Activated T-helper 1 cell treated with anti-CD3 and anti-CD28 coated beads, Interleukin-12 subunit alpha, Interleukin-12 subunit beta, Interleukin-2, Interleukin-4 antibody, amounts not matched to agents 30 ng/mL and 10 ng/mL and 1 ng/mL, durations not matched to agents 14 hours and 24 hours and 36 hours (primary cell): ENCODE measurements around the gene TP53BP2. TPM values are rescaled to one million over a fixed set of nuclear protein-coding genes. Genes with fewer than 3 reads are reported as not detected.

ENCODE experiments used
- DNase-seq: peaks from one replicate; pipeline ENCODE4 v3.0.0; 2021; ENCODE audit warnings: low spot score
- H3K27ac Mint-ChIP-seq: one replicate; pipeline ENCODE4 v1.8.0; 2021; ENCODE audit warnings: mild to moderate bottlenecking, mixed read lengths
- H3K27me3 Mint-ChIP-seq: one replicate; pipeline ENCODE4 v1.8.0; 2022; ENCODE audit warnings: mild to moderate bottlenecking, moderate library complexity, mixed read lengths; ENCODE audit not compliant: insufficient read depth
- H3K36me3 Mint-ChIP-seq: one replicate; pipeline ENCODE4 v1.8.0; 2021; ENCODE audit warnings: low read depth, mixed read lengths
- H3K4me1 Mint-ChIP-seq: one replicate; pipeline ENCODE4 v1.8.0; 2021; ENCODE audit warnings: low read depth, mixed read lengths
- H3K4me3 Mint-ChIP-seq: one replicate; pipeline ENCODE4 v1.8.0; 2021; ENCODE audit warnings: mild to moderate bottlenecking, moderate library complexity, mixed read lengths
- H3K9me3 Mint-ChIP-seq: one replicate; pipeline ENCODE4 v1.8.0; 2021; ENCODE audit warnings: mixed read lengths
- intact Hi-C: fragments of 100-400 bp; cut with micrococcal nuclease; formaldehyde crosslinking; loops from one replicate; pipeline ENCODE4 v1.15.1; 2024
- total RNA-seq: library from RNA; stranded (reverse); gene quantifications from 2 replicates; pipeline ENCODE4 v1.2.3, GENCODE V29; 2022

Gene TP53BP2
- total RNA-seq, 1 donor from 2014 or later: 40.4 TPM

DNA sequence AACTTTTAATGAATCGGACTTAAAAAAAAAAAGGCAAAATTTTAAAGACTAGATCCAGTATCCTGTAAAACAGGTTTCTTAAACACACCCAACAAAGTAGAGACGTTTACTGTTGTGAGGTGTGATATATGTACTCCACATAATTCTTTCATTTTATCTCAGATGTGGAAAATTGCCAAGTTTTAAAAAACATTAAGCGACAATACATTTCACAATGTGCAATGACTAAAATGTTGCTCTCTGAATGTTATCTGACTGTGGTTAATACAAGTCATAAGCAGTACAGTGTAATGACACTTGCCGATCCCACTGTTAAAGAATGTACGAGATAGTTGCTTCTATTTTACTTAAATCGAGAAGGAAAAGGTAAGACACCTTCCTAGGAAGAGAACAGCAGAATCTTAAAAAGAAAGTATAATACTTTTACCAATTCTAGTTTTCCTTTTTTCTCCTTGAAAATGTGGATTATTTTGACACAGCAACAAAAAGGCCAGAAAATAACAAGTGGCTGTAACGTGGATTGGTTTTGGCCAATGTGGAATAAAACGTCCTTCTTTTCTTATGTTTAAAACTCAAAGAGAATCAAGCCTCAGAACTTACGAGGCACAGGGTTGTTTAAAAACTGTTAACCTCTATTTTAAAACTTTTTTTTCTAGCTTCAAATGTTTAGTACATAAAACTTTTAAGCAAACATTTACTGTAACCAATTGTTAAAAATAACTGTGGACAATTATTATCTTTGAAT is 51.4 kb downstream of the TP53BP2 start:
- DNase-seq: no peak
- H3K9me3 Mint-ChIP-seq: no peaks in the 10 kb centered on the region
- no peak overlapping the region for H3K27ac Mint-ChIP-seq
- no peak overlapping the region for H3K4me3 Mint-ChIP-seq
- peaks cover 26% of the 10 kb centered on the region for H3K36me3 Mint-ChIP-seq
- intact Hi-C loops: no loop called here
- H3K27me3 Mint-ChIP-seq: no peaks in the 10 kb centered on the region
- no peaks in the 10 kb centered on the region for H3K4me1 Mint-ChIP-seq

DNA sequence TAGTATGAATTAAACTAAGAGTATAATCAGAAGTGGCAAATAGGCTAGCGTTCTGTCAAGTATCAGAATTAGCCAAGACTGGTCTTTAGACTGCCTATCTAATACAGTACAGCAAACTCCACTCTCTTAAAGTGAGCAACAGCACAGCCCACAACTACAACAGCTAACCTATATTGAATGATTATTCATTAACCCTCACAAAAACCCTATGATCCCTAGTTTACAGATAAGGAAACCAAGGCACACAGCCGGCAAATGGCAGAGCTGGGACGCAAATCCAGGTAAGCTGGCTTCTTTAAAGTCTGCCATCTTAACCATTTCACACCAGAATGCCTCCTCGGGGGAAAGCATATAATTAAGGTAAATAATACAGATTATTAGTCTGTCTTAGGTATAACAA is 52.0 kb downstream of the TP53BP2 start:
- peaks cover 27% of the 10 kb centered on the region for H3K36me3 Mint-ChIP-seq
- H3K4me3 Mint-ChIP-seq: no peak overlapping the region
- no peaks in the 10 kb centered on the region for H3K9me3 Mint-ChIP-seq
- no peak overlapping the region for H3K27ac Mint-ChIP-seq
- no peak for DNase-seq
- H3K4me1 Mint-ChIP-seq: no peaks in the 10 kb centered on the region
- H3K27me3 Mint-ChIP-seq: no peaks in the 10 kb centered on the region
- intact Hi-C loops: no loop called here

DNA sequence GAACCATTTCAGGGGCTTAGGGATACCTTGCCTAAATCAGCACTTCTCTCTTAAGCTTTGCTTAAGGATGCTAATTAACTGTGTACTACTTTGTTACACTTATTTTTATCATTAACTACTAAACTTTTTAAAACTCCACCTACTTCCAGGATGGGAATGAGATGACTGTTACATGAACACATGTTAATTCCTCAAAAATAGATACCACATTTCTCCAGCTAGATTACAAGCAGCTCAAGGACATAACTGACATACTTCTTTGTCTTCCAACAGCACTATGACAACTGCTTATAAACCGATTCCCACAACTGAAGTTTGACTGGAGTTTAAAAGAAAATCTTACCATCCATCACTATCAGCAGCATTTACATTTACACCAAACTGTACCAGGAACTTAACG is 53.7 kb downstream of the TP53BP2 start:
- H3K27ac Mint-ChIP-seq: no peak overlapping the region
- intact Hi-C loops: no loop called here
- DNase-seq: no peak
- no peaks in the 10 kb centered on the region for H3K27me3 Mint-ChIP-seq
- no peaks in the 10 kb centered on the region for H3K9me3 Mint-ChIP-seq
- no peak overlapping the region for H3K4me3 Mint-ChIP-seq
- no peaks in the 10 kb centered on the region for H3K4me1 Mint-ChIP-seq
- peaks cover 25% of the 10 kb centered on the region for H3K36me3 Mint-ChIP-seq

DNA sequence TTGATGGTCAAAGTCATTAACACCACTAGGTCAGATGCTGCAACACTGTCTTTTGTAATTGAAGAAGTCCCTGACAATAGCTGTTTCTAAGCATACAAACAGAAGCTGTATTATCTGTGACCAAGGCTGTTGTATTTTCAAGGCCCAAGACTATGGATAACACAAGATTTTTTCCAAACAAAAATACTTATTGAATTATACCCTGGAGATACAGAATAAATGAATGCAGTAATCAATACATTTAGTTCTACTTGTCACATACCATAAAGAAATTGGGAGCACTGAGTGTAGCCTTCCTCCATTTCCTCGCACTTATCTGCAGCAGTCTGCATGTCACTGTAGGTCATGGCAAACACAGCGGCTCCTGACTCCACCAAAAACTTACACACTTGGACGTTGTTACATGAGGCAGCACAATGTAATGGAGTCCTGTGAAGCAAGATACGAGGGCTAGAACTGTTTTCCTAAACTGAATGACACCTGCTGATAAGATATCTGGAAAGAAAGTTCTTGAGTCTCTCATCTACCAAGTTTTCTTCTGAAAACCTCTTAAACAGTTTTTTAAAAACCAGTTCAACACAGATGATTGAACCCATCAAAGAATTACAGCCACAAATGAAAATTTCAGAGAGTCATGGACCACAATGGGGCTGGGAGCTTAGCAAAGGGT is 56.9 kb downstream of the TP53BP2 start:
- Mint-ChIP-seq H3K9me3 (no peaks in the 10 kb centered on the region), H3K36me3 (peaks cover 27% of the 10 kb centered on the region), H3K4me1 (no peaks in the 10 kb centered on the region), H3K27me3 (no peaks in the 10 kb centered on the region), H3K27ac (no peak overlapping the region), H3K4me3 (no peak overlapping the region)
- intact Hi-C loops: no loop called here
- DNase-seq: no peak

DNA sequence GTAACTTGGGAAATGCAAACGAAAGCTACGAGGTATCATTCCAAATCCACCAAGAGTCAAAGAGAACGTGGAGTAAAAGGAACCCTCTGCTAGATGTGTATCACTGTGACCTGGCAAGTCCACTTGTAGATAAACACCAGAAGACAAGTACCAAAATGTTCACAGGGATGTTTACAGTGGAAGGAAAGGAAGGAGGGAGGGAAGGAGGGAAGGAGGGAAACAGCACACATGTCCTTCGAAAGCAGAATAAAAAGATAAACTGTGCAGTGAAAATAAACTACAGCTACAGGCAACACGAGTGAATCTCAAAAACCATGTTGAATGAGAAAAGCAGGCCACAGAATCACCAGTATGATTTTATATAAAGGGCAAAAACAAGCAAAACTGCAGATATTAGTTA is 59.9 kb downstream of the TP53BP2 start:
- H3K4me3 Mint-ChIP-seq: no peak overlapping the region
- H3K4me1 Mint-ChIP-seq: peaks cover 4% of the 10 kb centered on the region
- peaks cover 30% of the 10 kb centered on the region for H3K36me3 Mint-ChIP-seq

DNA sequence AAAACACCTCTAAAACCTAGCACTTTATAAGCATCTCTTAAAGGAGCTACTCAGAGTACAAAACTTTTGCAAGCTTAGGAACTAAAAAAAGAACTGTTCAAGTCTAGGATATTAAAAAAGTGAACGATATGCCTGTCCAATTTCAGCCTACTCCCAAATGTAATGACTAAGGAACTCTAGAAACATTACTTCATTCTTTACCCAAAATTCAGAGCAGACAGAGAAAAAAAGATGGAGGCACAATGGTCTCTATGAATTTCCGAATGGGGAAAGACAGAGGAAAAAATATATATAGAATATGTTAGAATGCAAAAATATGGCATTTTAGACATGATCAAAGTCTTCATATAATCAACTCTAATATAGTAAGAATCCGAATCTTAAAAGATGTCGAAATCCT is 61.2 kb downstream of the TP53BP2 start:
- Mint-ChIP-seq H3K9me3 (no peaks in the 10 kb centered on the region), H3K27me3 (no peaks in the 10 kb centered on the region), H3K27ac (no peak overlapping the region), H3K36me3 (peaks cover 31% of the 10 kb centered on the region), H3K4me3 (no peak overlapping the region), H3K4me1 (peaks cover 7% of the 10 kb centered on the region)
- intact Hi-C loops: no loop called here
- DNase-seq: no peak

More for the DNA sequence above, 59.9 kb downstream of the TP53BP2 start:
- DNase-seq: no peak
- Mint-ChIP-seq H3K9me3 (no peaks in the 10 kb centered on the region), H3K27ac (no peak overlapping the region), H3K27me3 (no peaks in the 10 kb centered on the region)
- intact Hi-C loops: no loop called here

DNA sequence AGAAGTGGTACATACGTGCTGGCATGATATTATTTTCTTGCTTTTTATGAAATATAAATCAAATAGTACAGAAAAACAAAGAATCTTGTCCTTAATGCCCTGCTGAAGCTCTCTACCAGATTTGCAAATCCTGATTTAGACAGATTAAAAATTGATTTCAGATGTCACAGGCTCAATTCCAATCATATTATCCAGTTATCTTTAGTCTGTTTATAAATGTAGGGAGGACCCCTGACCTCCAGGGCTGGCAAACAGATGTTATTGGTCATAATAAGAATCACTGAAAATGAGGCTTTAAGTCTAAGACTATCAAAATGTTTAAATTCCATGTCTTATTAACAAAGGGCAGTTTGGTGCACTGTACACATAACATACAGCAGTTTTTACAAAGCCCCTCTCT is 62.1 kb downstream of the TP53BP2 start:
- intact Hi-C loops: no loop called here
- Mint-ChIP-seq H3K27me3 (no peaks in the 10 kb centered on the region), H3K4me3 (no peak overlapping the region), H3K4me1 (peaks cover 7% of the 10 kb centered on the region), H3K27ac (no peak overlapping the region), H3K9me3 (no peaks in the 10 kb centered on the region), H3K36me3 (peaks cover 35% of the 10 kb centered on the region)
- DNase-seq: no peak

DNA sequence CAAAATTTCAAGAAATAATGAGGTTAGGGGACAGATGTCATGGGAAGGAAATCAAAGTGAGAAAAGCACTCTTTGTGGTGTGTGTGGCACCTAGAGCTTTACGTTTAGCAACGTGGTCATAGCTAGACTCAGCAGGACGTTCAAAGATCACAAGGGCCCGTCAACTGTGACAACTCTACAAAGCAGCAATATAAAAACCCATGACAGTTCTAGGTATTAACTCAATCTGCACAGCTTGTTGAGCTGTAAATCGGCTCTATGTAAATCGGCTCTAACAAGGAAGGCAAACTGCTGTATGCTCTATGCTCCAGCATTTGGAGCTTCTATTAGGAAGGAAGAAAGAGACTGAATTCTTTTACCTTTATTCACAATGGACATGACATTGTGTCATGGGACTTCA is 64.8 kb downstream of the TP53BP2 start:
- Mint-ChIP-seq H3K36me3 (peaks cover 45% of the 10 kb centered on the region), H3K27ac (no peak overlapping the region), H3K4me3 (no peak overlapping the region), H3K27me3 (no peaks in the 10 kb centered on the region), H3K4me1 (peaks cover 13% of the 10 kb centered on the region), H3K9me3 (no peaks in the 10 kb centered on the region)
- no peak for DNase-seq
- intact Hi-C loops: no loop called here

DNA sequence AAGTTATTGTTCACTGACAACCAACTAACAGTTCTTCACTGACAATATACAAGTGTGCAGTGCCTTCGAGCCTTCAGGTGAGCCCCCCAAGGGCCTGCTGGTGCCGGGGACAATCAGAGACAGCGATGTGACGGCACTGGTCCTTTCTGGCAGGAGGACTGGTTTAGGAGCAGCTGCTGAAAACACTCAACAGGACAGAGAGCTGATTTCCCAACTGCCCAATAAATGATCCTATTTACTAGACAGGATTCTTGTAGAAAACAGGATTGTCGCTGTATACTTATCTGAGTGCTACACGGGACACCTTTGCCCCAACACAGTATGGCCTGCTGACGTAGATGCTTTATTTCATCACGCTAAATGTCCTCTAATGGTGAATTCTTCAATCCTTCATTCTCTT is 65.4 kb downstream of the TP53BP2 start:
- H3K4me3 Mint-ChIP-seq: no peak overlapping the region
- no peak for DNase-seq
- no peaks in the 10 kb centered on the region for H3K27me3 Mint-ChIP-seq
- no peak overlapping the region for H3K27ac Mint-ChIP-seq
- no peaks in the 10 kb centered on the region for H3K9me3 Mint-ChIP-seq
- intact Hi-C loops: no loop called here
- peaks cover 45% of the 10 kb centered on the region for H3K36me3 Mint-ChIP-seq
- peaks cover 19% of the 10 kb centered on the region for H3K4me1 Mint-ChIP-seq

DNA sequence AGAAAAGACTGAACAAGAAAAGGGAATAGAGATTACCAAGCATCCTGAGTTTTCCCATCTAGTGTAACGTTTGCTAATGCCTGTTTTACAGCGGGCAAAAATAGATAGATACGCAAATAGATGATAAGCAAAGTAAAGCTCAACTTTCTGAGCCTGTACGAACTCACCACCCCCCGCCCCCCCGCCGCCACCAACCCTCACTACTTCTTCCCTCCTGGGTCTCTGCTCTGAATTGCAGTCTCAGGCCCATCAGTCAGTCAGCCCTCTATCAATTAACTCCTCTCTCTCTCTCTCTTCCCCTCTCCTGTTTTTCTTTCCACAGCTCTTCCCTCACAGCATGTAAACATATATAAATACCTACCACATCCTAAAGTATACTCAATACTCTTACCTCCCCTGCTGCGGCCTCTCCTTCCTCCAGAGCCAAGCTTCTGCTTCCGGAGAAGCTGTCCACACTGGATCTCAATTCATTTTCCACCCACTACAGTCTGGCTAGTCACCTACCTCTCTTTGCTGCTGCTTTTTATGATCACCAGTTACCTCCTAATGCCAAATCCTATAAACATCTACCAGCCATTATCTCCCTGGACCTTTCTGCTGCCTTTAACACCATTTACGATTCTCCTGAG is 68.8 kb downstream of the TP53BP2 start:
- H3K4me1 Mint-ChIP-seq: peaks cover 24% of the 10 kb centered on the region
- H3K27ac Mint-ChIP-seq: peak overlapping the region; percentile 54
- no peak overlapping the region for H3K4me3 Mint-ChIP-seq
- H3K36me3 Mint-ChIP-seq: peaks cover 54% of the 10 kb centered on the region
- no peaks in the 10 kb centered on the region for H3K9me3 Mint-ChIP-seq
- DNase-seq: no peak
- intact Hi-C loops: no loop called here
- H3K27me3 Mint-ChIP-seq: no peaks in the 10 kb centered on the region

DNA sequence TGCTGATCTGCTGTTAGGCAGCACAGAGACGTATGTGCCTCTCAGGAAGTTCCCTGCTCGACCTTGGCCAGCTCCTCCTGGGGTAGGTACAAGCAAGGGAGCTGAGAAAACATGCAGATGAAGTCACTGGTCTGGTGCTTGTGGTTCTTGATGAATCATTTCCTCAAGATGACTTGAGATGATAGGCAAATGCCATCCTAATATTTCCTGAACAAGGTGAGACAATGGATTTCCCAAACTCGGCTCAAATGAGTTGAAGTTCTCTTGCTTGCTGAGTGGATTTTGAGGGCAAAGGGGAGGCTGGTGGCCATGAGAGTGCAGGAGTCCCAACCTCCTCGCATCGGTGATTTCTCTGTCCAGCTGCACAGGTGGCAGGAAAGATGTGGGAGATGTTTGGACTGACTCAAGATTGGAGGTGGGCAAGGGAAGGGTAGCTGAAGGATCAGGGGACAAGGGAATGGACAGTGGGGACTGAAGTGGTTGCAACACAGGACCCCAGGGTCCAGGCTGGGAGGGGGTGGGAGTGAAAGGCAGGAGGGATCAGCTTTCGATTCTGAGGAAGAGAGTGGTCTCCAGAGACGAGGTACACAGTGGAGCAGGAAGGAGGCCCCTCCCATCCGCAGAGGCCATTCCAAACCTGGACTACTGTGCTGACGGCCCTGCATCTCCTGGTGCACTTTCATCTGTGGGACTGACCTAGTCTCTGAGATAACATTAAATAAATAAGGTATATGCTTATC is 69.5 kb downstream of the TP53BP2 start:
- DNase-seq: peak; percentile 11
- no peaks in the 10 kb centered on the region for H3K27me3 Mint-ChIP-seq
- intact Hi-C loops: no loop called here
- peaks cover 59% of the 10 kb centered on the region for H3K36me3 Mint-ChIP-seq
- peak overlapping the region; percentile 19 for H3K4me3 Mint-ChIP-seq
- H3K9me3 Mint-ChIP-seq: no peaks in the 10 kb centered on the region
- peaks cover 24% of the 10 kb centered on the region for H3K4me1 Mint-ChIP-seq
- peak overlapping the region; percentile 75 for H3K27ac Mint-ChIP-seq

DNA sequence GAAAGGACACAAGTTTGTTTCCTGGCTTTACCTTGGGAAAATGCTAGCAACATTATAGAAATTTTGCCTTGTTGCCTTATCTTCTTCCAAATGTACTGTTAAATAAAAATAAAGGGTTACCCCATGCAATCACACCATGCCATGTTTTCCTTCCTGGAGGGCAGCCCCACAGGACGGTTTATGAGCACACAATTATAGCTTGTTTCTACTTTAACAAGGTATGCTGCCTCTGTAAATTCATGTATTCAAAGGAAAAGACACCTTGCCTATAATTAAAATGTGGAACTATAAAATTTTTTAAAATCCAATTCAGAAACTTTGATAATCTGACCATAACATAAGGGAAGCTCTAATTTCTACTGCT is 70.1 kb downstream of the TP53BP2 start:
- no peak for DNase-seq
- Mint-ChIP-seq H3K4me3 (peak overlapping the region; percentile 19), H3K4me1 (peaks cover 19% of the 10 kb centered on the region), H3K9me3 (no peaks in the 10 kb centered on the region), H3K27ac (peak overlapping the region; percentile 75), H3K27me3 (no peaks in the 10 kb centered on the region), H3K36me3 (peaks cover 58% of the 10 kb centered on the region)
- intact Hi-C loops: loop anchor here (2.0 kb wide), 1 partner anchor 49 kb away; no protein-coding TSS in a partner anchor

DNA sequence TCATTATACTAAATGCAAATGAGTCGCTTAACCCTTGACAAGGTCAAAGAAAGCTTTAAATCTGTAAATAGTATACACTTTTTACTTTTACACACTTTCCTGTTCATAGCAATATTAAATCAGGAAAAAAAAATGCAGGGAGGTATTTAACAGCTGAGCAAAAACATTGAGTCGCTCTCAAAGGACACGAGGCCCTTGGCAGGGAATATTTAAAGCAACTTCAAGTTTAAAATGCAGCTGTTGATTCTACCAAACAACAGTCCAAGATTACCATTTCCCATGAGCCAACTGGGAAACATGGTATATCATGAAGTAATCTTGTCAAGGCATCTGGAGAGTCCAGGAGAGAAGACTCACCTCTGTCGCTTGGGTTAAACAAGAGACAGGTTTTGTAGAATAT is 70.7 kb downstream of the TP53BP2 start:
- intact Hi-C loops: loop anchor here (2.0 kb wide), 1 partner anchor 48 kb away; no protein-coding TSS in a partner anchor
- peaks cover 17% of the 10 kb centered on the region for H3K4me1 Mint-ChIP-seq

More for the DNA sequence above, 70.7 kb downstream of the TP53BP2 start:
- H3K27ac Mint-ChIP-seq: no peak overlapping the region
- H3K36me3 Mint-ChIP-seq: peaks cover 59% of the 10 kb centered on the region
- no peaks in the 10 kb centered on the region for H3K9me3 Mint-ChIP-seq
- no peak overlapping the region for H3K4me3 Mint-ChIP-seq
- H3K27me3 Mint-ChIP-seq: no peaks in the 10 kb centered on the region
- no peak for DNase-seq
